Progenitor cell of endocrine pancreas (in vitro differentiated cells): Measurements from ENCODE around the gene GPR35. TPM values are rescaled to one million over a fixed set of nuclear protein-coding genes. Genes with fewer than 3 reads are reported as not detected.

Experiments used
- DNase-seq: peaks from one replicate; pipeline ENCODE4 v3.0.0; 2021; ENCODE audit warnings: low spot score; ENCODE audit not compliant: unreplicated experiment
- H3K27ac Mint-ChIP-seq: 2 replicates; pipeline ENCODE4 v1.8.0; 2021; ENCODE audit warnings: mild to moderate bottlenecking, moderate library complexity, mixed read lengths
- H3K27me3 Mint-ChIP-seq: 2 replicates; pipeline ENCODE4 v1.8.0; 2021; ENCODE audit warnings: mixed read lengths
- H3K36me3 Mint-ChIP-seq: 2 replicates; pipeline ENCODE4 v1.8.0; 2022; ENCODE audit warnings: mixed read lengths; ENCODE audit not compliant: insufficient read depth
- H3K4me1 Mint-ChIP-seq: 2 replicates; pipeline ENCODE4 v1.8.0; 2021; ENCODE audit warnings: low read depth, mixed read lengths
- H3K4me3 Mint-ChIP-seq: 2 replicates; pipeline ENCODE4 v1.8.0; 2021; ENCODE audit warnings: low read depth, mild to moderate bottlenecking, moderate library complexity, mixed read lengths
- H3K9me3 Mint-ChIP-seq: 2 replicates; pipeline ENCODE4 v1.8.0; 2021; ENCODE audit warnings: low read depth, mixed read lengths
- total RNA-seq: library from RNA; stranded (reverse); gene quantifications from 2 replicates; pipeline ENCODE4 v1.2.1, GENCODE V29; 2021
- TF ChIP-seq, protein P1 (sequence below): fragments of 200-600 bp; sonication (generic); IDR thresholded peaks from one replicate; pipeline ENCODE4 v1.5.0; 2021; ENCODE audit warnings: antibody characterized with exemption, mild to moderate bottlenecking; ENCODE audit not compliant: unreplicated experiment

The GPR35 gene
- total RNA-seq, 1 donor from 2014 or later, result 6.5 TPM

- H3K4me3 Mint-ChIP-seq, result no peak overlapping the region
- no peak for DNase-seq
Observed at GRCh38 chr2:240647503-240648154, 22.3 kb downstream of the GPR35 start.

DNA sequence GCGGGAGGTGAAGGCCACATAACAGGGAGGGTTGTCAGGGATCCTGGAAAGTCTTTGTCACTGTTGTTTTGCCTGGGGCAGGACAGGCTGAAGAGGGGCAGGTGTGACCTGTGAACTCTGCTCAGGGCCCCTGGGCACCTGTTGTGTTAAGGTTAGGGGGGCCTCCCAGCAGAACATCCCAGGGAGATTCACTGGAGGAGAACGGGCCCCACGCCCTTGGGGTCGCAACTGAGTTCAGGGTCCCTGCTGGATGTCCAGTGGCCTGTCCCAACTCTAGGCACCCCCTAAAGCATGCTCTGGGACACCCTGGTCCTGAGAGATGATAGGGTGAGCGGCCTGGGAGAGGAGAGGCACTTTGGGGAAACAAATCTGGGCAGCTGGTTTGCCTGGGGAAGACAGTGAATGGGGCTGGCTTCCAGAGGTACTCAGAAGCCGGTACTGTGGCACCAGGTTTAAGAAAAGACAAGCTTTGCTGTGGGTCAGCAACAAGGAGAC lies 22.9 kb downstream of the GPR35 start:
- TF ChIP-seq, protein P1, sequence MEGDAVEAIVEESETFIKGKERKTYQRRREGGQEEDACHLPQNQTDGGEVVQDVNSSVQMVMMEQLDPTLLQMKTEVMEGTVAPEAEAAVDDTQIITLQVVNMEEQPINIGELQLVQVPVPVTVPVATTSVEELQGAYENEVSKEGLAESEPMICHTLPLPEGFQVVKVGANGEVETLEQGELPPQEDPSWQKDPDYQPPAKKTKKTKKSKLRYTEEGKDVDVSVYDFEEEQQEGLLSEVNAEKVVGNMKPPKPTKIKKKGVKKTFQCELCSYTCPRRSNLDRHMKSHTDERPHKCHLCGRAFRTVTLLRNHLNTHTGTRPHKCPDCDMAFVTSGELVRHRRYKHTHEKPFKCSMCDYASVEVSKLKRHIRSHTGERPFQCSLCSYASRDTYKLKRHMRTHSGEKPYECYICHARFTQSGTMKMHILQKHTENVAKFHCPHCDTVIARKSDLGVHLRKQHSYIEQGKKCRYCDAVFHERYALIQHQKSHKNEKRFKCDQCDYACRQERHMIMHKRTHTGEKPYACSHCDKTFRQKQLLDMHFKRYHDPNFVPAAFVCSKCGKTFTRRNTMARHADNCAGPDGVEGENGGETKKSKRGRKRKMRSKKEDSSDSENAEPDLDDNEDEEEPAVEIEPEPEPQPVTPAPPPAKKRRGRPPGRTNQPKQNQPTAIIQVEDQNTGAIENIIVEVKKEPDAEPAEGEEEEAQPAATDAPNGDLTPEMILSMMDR, result no peak
- H3K4me3 Mint-ChIP-seq, result no peak overlapping the region
- peaks cover 3% of the 10 kb centered on the region for H3K9me3 Mint-ChIP-seq
- peaks cover 42% of the 10 kb centered on the region for H3K27me3 Mint-ChIP-seq
- no peak overlapping the region for H3K27ac Mint-ChIP-seq
- DNase-seq, result no peak
- no peaks in the 10 kb centered on the region for H3K4me1 Mint-ChIP-seq
- no peaks in the 10 kb centered on the region for H3K36me3 Mint-ChIP-seq

More at GRCh38 chr2:240647503-240648154, 22.3 kb downstream of the GPR35 start:
- TF ChIP-seq, protein P1, result no peak
- Mint-ChIP-seq H3K27me3 (peaks cover 42% of the 10 kb centered on the region), H3K27ac (no peak overlapping the region), H3K36me3 (no peaks in the 10 kb centered on the region), H3K9me3 (peaks cover 3% of the 10 kb centered on the region), H3K4me1 (no peaks in the 10 kb centered on the region)

DNA sequence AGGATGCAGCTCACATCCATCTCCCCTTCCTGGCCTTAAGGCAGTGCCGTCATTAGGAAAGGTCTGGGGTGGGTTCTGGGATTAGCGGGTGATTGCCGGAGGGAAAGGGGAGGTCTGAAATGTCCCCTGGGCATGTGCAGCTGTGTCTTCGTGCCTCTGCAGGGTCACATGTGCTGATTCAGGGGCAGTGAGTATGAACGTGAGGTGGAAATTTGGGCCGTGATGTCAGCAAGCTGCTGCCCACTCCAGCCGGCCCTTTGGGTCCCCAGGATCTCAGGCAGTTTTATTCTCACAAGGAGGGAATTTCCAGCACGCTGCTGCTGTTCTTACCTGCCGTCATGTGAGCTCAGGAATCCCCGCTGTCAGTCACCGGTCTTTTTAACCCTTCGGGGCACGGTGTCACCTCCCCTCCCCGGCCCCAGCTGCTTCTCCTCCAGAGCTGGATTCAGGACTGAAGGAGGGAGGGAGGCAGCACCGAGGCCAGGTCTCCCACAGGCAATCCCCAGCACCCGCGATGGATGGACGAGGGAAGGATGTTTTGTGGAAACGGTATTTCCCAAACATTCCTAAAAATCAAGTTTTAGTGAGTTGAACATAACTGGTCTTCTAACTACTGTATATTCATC lies 23.5 kb downstream of the GPR35 start:
- no peak for DNase-seq
- Mint-ChIP-seq H3K4me1 (no peaks in the 10 kb centered on the region), H3K36me3 (no peaks in the 10 kb centered on the region), H3K4me3 (no peak overlapping the region), H3K9me3 (peaks cover 3% of the 10 kb centered on the region), H3K27me3 (peaks cover 39% of the 10 kb centered on the region), H3K27ac (no peak overlapping the region)
- TF ChIP-seq, protein P1, result no peak

GRCh38 chr2:240649331-240649730 lies 24.1 kb downstream of the GPR35 start:
- Mint-ChIP-seq H3K4me3 (no peak overlapping the region), H3K4me1 (no peaks in the 10 kb centered on the region), H3K36me3 (no peaks in the 10 kb centered on the region), H3K27me3 (peaks cover 35% of the 10 kb centered on the region), H3K9me3 (peaks cover 3% of the 10 kb centered on the region), H3K27ac (no peak overlapping the region)
- TF ChIP-seq, protein P1, result no peak
- DNase-seq, result no peak

DNA sequence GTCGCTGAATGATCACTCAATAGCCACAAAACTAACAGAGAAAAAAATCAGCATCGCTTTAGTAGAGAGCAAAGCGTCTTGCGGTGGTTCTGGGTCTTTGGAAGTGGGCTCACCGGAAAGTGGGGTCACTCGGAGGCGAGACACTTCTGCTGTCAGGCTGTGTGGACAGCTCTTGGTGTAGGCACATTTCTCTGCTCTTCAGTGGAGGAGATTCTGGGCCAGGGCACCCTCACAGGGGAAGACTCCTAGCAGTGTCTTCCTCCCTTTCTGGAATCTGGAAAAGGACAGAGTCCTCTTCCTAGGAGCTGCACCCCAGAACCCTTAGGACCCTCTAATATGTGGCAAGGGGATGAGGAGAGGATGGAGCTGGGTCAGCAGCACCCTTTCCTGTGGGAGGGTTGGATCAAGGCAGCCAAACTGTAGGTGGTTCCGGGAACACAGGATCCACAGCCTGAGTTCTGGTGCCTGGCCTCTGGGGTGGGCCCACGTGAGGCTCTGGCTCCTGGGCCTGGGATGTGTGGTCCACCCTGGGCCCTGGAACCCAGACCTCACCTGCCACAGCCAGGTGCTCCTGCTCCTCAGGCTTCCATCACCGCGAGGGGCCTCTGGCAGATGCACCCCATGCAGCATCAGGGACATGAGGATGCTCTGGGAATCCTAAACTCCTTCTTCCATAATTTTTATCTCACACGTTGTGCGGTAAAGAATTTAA lies 25.1 kb downstream of the GPR35 start:
- peaks cover 10% of the 10 kb centered on the region for H3K9me3 Mint-ChIP-seq
- H3K36me3 Mint-ChIP-seq, result no peaks in the 10 kb centered on the region
- TF ChIP-seq, protein P1, result no peak
- DNase-seq, result no peak
- no peak overlapping the region for H3K27ac Mint-ChIP-seq
- peaks cover 46% of the 10 kb centered on the region for H3K27me3 Mint-ChIP-seq
- no peak overlapping the region for H3K4me3 Mint-ChIP-seq
- no peaks in the 10 kb centered on the region for H3K4me1 Mint-ChIP-seq
